ENCODE results near the gene PSME1. TPM values are rescaled to one million over a fixed set of nuclear protein-coding genes. Genes with fewer than 3 reads are reported as not detected.

Gene PSME1
- total RNA-seq, 6 donors from 2014 or later = 56.6 to 206 (median 142) TPM

GRCh38 chr14:24138396-24139271, 2.6 kb downstream of the PSME1 start:
- Histone ChIP-seq H3K4me3 (no peak overlapping the region), H3K9me3 (no peaks in the 10 kb centered on the region), H3K27me3 (no peaks in the 10 kb centered on the region), H3K36me3 (peaks cover 4 to 30% (median 25%) of the 10 kb centered on the region in 4 donors), H3K4me1 (peaks cover 30 to 55% (median 39%) of the 10 kb centered on the region in 4 donors), H3K27ac (peak overlapping the region in 2 of 4 donors; percentile 12 to 96)
- DNase-seq = no peak
- no peak for ATAC-seq (ENCODE audit: low FRiP score in 2 of 2)
- 92 to 93% methylated on average over 13 of the region's 13 CpGs for WGBS, 2 donors
- TF ChIP-seq POLR2AphosphoS5 (IDR thresholded peaks at IDR 0.05) (no peak), POLR2A (IDR thresholded peaks at IDR 0.05) (no peak), CTCF (IDR thresholded peaks at IDR 0.05) (no peak), EP300 (IDR thresholded peaks at IDR 0.05) (no peak)

GRCh38 chr14:24139272-24139934, 3.4 kb downstream of the PSME1 start:
- ATAC-seq (ENCODE audit: low FRiP score in 2 of 2) (no peak), DNase-seq (no peak)
- Histone ChIP-seq H3K4me1 (peaks cover 30 to 55% (median 39%) of the 10 kb centered on the region in 4 donors), H3K4me3 (peak overlapping the region in 1 of 4 donors; percentile 90), H3K9me3 (no peaks in the 10 kb centered on the region), H3K36me3 (peaks cover 4 to 32% (median 28%) of the 10 kb centered on the region in 4 donors), H3K27ac (peak overlapping the region in 2 of 4 donors; percentile 8 to 92), H3K27me3 (no peaks in the 10 kb centered on the region)
- TF ChIP-seq CTCF (IDR thresholded peaks at IDR 0.05) = no peak
- no peak for TF ChIP-seq EP300 (IDR thresholded peaks at IDR 0.05)
- TF ChIP-seq POLR2A (IDR thresholded peaks at IDR 0.05) = no peak
- no peak for TF ChIP-seq POLR2AphosphoS5 (IDR thresholded peaks at IDR 0.05)
- 82 to 89% methylated on average over 8 to 9 of the region's 9 CpGs for WGBS, 2 donors

- peak within 1 kb of the TSS; percentile 85 to 95 (median 90) for H3K27ac ChIP-seq
- ATAC-seq (ENCODE audit: low FRiP score in 2 of 2) = peak; percentile 97 to 98
- peaks cover 36 to 58% (median 49%) of the 10 kb centered on the region in 4 donors for H3K4me1 ChIP-seq
These were observed 5.3 kb downstream of the PSME1 start, which contains the start of gene EMC9 for GRCh38 chr14:24141097-24141880. Gene EMC9, minus strand, starts transcription at chr14:24141591. Its CDS starts 287 bp downstream, at chr14:24141304.

More at GRCh38 chr14:24141097-24141880, 5.3 kb downstream of the PSME1 start, which contains the start of gene EMC9:
- no peak for TF ChIP-seq EP300 (IDR thresholded peaks at IDR 0.05)
- peak in 3 of 4 donors; percentile 18 to 89 (median 61) for TF ChIP-seq POLR2A (IDR thresholded peaks at IDR 0.05)
- peak in 1 of 2 donors; percentile 91 for TF ChIP-seq POLR2AphosphoS5 (IDR thresholded peaks at IDR 0.05)
- TF ChIP-seq CTCF (IDR thresholded peaks at IDR 0.05) = peak in 5 of 6 experiments; percentile 74 to 90 (median 86)
- Histone ChIP-seq H3K4me3 (peak within 1 kb of the TSS; percentile 62 to 90 (median 78)), H3K36me3 (peaks cover 4 to 32% (median 28%) of the 10 kb centered on the region in 4 donors), H3K9me3 (no peaks in the 10 kb centered on the region), H3K27me3 (no peaks in the 10 kb centered on the region)
- 0% methylated on average over 53 of the region's 65 CpGs; no CpG with 5 or more reads in 1 of the 2 donors for WGBS, 2 donors
- peak; percentile 97 to 100 for DNase-seq

Data from upper lobe of left lung (tissue), 6 donors.